ENCODE data around the gene MCM3AP.

The MCM3AP gene

DNA sequence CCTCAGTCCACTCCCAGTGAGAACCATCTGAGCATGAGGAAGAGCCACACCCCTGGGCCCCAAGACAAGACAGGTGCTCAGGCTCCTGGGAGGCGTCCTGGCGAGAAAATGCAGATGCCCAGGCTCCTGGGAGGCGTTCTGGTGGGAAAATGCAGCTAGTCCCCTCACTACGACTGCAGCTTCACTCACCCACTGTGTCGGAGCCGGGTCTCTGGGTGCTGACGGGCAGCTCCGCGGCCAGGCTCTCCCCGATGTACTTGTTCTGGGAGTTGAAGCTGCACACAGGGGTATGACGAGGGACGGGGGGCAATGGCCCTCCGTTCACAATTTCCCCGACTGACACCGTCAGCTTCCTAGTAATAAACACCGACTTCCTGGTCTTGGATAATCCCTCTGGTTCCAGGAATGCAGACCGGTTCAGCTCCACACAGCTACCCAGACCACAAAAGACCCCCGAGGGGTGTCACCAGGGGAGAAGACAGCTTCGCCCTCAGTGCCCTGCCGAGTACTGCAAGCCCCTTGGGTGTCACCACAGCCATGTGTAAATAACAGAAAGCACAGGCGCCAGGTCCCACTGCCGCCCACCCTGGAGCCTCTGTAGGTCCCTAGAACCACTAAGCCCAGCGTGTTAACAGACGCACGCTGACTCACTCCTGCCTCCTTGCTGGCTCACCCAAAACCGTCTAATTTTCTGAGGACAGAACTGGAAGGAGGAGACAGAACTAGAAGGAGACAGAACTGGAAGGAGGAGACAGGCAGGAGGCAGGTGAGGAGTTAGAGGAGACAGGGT is 19.5 kb downstream of the MCM3AP start:
- DNase-seq (ENCODE audit: low spot score), result no peak
- in situ Hi-C loops (cut with MboI; ENCODE audit: low sequenced_read_pairs, unreplicated experiment), result no loop called here
- TF ChIP-seq, protein P1, sequence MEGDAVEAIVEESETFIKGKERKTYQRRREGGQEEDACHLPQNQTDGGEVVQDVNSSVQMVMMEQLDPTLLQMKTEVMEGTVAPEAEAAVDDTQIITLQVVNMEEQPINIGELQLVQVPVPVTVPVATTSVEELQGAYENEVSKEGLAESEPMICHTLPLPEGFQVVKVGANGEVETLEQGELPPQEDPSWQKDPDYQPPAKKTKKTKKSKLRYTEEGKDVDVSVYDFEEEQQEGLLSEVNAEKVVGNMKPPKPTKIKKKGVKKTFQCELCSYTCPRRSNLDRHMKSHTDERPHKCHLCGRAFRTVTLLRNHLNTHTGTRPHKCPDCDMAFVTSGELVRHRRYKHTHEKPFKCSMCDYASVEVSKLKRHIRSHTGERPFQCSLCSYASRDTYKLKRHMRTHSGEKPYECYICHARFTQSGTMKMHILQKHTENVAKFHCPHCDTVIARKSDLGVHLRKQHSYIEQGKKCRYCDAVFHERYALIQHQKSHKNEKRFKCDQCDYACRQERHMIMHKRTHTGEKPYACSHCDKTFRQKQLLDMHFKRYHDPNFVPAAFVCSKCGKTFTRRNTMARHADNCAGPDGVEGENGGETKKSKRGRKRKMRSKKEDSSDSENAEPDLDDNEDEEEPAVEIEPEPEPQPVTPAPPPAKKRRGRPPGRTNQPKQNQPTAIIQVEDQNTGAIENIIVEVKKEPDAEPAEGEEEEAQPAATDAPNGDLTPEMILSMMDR (IDR thresholded peaks at IDR 0.05; ENCODE audit: borderline replicate concordance, control extremely low read depth, extremely low read depth, insufficient read depth, missing control alignments), result no peak

DNA sequence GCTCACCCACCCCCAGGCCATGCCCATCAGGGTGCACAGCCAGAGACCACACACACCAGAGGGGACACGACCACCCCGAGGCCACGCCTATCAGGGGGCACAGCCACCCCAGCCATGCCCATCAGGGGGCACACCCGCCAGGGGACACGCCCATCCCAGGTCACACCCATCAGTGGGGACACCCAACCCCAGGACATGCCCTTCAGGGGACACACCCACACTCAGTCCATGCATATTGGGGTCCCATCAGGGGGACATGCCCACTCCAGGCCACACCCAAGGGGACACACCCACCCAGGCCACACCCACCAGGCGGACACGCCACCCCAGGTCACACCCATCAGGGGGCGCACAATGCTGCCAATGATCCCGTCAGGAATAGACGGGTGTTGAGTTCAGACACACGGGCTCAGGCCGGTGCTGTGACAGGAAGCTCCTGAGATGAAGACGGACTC is 20.7 kb downstream of the MCM3AP start:
- DNase-seq (ENCODE audit: low spot score), result no peak
- TF ChIP-seq, protein P1 (IDR thresholded peaks at IDR 0.05; ENCODE audit: borderline replicate concordance, control extremely low read depth, extremely low read depth, insufficient read depth, missing control alignments), result no peak
- in situ Hi-C loops (cut with MboI; ENCODE audit: low sequenced_read_pairs, unreplicated experiment), result no loop called here

DNA sequence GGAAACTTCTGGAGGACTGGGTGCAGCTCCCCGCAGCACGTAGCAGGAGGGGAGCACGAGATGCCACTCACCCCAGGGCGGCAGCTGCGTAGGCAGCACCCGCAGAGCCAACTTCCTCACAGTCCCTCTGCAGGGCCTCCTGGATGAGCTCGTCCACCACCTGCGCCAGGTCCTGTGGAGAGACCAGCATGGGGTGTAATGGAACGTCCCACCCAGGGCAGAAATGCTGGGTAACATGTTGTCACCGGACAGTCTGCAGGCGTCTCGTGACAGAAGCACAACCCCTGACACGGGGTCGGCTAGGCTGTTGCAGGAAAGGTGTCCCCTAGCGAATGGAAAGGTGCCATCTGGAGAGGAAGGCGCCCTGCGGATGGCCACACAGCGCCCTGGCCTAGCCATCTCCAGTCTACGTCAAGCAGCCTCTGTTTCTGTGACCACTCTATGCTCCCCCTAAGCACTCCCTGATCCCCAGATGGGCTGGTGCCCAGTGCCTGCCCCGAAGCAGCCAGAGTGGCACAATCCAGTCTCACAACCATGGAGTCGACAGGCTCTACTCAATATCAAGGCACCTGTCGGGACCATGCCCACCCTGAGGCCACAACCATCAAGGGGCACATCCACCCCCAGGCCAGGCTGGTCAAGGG is 21.2 kb downstream of the MCM3AP start:
- in situ Hi-C loops (cut with MboI; ENCODE audit: low sequenced_read_pairs, unreplicated experiment), result no loop called here
- TF ChIP-seq, protein P1 (IDR thresholded peaks at IDR 0.05; ENCODE audit: borderline replicate concordance, control extremely low read depth, extremely low read depth, insufficient read depth, missing control alignments), result no peak
- DNase-seq (ENCODE audit: low spot score), result no peak

DNA sequence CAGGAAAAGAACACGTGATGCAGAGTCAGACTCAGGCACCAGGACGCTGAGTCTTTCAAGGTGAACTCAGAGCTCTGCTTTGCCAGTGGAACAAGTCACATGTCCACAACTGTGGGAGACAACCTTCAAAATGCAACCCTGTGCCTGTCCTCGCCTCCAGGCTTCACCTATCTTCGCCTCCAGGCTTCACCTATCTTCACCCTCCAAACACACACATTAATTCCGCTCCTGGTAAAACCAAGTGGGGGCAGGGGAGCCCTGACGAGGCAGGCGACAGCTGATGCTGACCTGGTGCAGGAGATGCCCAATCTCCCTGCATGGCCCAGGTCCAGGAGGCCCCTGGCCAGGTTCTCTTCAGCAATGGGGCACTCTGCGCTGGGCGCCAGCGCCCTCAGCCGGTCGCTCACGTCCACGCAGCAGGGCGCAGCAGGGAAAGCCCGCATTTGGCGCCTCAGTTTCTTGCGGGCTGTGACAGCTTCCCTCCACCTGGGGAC is 28.9 kb downstream of the MCM3AP start:
- in situ Hi-C loops (cut with MboI; ENCODE audit: low sequenced_read_pairs, unreplicated experiment), result no loop called here
- DNase-seq (ENCODE audit: low spot score), result no peak
- TF ChIP-seq, protein P1 (IDR thresholded peaks at IDR 0.05; ENCODE audit: borderline replicate concordance, control extremely low read depth, extremely low read depth, insufficient read depth, missing control alignments), result no peak

DNA sequence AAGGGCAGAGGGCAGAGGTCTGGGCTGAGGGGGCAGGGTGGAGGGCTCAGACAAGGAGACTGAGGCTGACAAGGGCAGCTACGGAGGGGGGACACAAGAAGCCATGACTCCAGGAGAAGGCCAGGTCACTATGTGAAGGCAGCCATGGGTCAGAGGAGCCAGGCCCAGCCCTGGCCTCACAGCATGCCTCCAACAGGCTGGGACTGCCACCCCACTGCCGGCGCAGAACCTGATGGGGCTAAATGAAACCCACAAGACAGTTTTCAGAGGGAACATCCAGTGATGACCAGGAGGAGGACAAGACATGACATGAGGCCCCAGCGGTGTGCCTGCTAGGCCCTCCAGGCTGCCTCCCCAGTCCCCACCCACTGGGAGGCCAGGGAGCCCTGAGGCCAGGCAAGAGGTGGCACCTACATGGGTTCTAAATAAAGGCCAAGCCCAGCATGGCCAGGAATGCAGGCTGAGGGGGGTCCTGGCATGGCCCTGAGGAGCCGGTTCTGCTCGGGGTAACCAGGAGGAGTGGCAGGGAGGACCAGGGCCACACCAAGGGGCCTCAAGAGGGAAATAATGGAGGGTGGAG is 29.6 kb downstream of the MCM3AP start:
- in situ Hi-C loops (cut with MboI; ENCODE audit: low sequenced_read_pairs, unreplicated experiment), result no loop called here
- TF ChIP-seq, protein P1 (IDR thresholded peaks at IDR 0.05; ENCODE audit: borderline replicate concordance, control extremely low read depth, extremely low read depth, insufficient read depth, missing control alignments), result no peak
- no peak for DNase-seq (ENCODE audit: low spot score)

DNA sequence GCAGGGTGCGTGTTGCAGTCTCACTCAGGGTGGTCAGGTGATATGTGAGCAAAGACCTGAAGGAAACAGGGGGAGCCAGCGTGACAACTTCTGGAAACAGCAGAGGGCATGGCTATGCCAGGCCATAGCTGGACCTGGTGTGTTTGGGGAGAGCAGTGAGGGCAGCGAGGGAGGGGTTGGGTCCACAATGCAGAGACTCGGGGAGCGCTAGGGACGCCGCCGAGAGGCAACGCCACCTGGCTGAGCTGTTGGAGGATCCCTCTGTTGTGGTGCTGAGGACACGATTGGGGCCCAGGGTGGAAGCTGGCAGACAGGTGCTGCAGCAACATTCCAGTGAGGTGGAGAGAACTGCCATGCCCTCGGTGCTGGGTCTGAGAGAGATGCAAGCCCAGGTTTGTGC is 30.2 kb downstream of the MCM3AP start:
- in situ Hi-C loops (cut with MboI; ENCODE audit: low sequenced_read_pairs, unreplicated experiment), result no loop called here
- no peak for DNase-seq (ENCODE audit: low spot score)
- TF ChIP-seq, protein P1 (IDR thresholded peaks at IDR 0.05; ENCODE audit: borderline replicate concordance, control extremely low read depth, extremely low read depth, insufficient read depth, missing control alignments), result no peak

Measured in GM13976 (cell line).